ENCODE data around the gene SIM2. TPM values are rescaled to one million over a fixed set of nuclear protein-coding genes. Genes with fewer than 3 reads are reported as not detected.

Gene SIM2
- polyA plus RNA-seq, 4 donors: 0.04 to 0.28 TPM; not detected in 2

DNA sequence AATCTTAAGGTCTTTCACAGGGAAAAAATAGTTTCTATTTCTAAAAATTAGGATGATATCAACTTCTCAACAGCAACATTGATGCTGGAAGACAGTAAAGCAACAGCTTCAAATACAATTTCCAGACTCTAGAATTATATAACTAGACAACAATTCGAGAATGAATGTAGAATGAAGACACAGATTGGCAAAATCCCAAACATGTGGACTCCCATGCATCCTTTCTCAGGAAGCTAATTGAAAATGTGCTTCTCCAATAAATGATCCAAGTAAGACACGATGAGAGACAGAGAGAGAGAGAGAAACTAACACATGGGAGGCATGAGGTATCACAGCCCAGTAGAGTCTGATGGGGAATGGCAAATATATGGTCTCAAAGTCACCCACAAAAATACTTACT lies 21.5 kb upstream of the SIM2 start:
- DNase-seq (no peak), FAIRE-seq (no peak)
- no peak overlapping the region for H3K27ac ChIP-seq (ENCODE audit: low read depth in 1 of 3, low read length in 2 of 3)
- no peaks in the 10 kb centered on the region for H3K4me1 ChIP-seq (ENCODE audit: control insufficient read depth in 3 of 3, insufficient read depth in 2 of 3, low read depth in 1 of 3, low read length in 2 of 3)
- H3K27me3 ChIP-seq (ENCODE audit: control insufficient read depth in 3 of 3, insufficient read depth in 3 of 3, low read length in 3 of 3): peaks cover 0 to 13% (median 7%) of the 10 kb centered on the region in 3 donors
- peaks cover 3 to 13% of the 10 kb centered on the region in 2 donors for H3K9me3 ChIP-seq (ENCODE audit: control insufficient read depth in 2 of 2, insufficient read depth in 1 of 2, low read depth in 1 of 2, low read length in 1 of 2)
- H3K36me3 ChIP-seq (ENCODE audit: control insufficient read depth in 3 of 3, insufficient read depth in 2 of 3, low read depth in 1 of 3, low read length in 3 of 3): no peaks in the 10 kb centered on the region
- WGBS, 3 donors: 52 to 63% (median 54%) methylated on average over 2 of the region's 2 CpGs
- no peak overlapping the region for H3K4me3 ChIP-seq (ENCODE audit: low read depth in 1 of 3, low read length in 3 of 3)

DNA sequence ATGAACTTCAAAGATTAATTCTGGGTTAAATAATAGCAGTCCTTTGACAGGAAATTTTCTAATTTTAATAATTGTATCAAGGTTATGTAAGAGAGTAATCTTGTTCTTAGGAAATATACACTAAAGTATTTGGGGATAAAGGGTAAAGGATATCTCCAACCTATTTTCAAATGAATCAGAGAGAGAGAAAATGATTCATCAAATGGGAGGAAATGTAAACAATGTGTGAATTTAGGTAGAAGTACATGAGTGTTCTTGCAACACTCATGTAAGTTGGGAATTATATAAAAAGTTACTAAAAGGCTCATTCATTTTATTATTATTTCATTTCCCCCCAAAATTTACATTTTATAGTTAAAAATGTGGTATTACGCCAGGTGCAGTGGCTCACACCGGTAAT lies 20.4 kb upstream of the SIM2 start:
- no peak overlapping the region for H3K4me3 ChIP-seq (ENCODE audit: low read depth in 1 of 3, low read length in 3 of 3)
- H3K4me1 ChIP-seq (ENCODE audit: control insufficient read depth in 3 of 3, insufficient read depth in 2 of 3, low read depth in 1 of 3, low read length in 2 of 3): no peaks in the 10 kb centered on the region
- no peak overlapping the region for H3K27ac ChIP-seq (ENCODE audit: low read depth in 1 of 3, low read length in 2 of 3)
- peaks cover 0 to 16% (median 9%) of the 10 kb centered on the region in 3 donors for H3K27me3 ChIP-seq (ENCODE audit: control insufficient read depth in 3 of 3, insufficient read depth in 3 of 3, low read length in 3 of 3)
- peaks cover 3 to 13% of the 10 kb centered on the region in 2 donors for H3K9me3 ChIP-seq (ENCODE audit: control insufficient read depth in 2 of 2, insufficient read depth in 1 of 2, low read depth in 1 of 2, low read length in 1 of 2)
- no peak for DNase-seq
- WGBS, 3 donors: 91 to 98% (median 97%) methylated on average over 2 of the region's 2 CpGs
- no peak for FAIRE-seq
- H3K36me3 ChIP-seq (ENCODE audit: control insufficient read depth in 3 of 3, insufficient read depth in 2 of 3, low read depth in 1 of 3, low read length in 3 of 3): no peaks in the 10 kb centered on the region

DNA sequence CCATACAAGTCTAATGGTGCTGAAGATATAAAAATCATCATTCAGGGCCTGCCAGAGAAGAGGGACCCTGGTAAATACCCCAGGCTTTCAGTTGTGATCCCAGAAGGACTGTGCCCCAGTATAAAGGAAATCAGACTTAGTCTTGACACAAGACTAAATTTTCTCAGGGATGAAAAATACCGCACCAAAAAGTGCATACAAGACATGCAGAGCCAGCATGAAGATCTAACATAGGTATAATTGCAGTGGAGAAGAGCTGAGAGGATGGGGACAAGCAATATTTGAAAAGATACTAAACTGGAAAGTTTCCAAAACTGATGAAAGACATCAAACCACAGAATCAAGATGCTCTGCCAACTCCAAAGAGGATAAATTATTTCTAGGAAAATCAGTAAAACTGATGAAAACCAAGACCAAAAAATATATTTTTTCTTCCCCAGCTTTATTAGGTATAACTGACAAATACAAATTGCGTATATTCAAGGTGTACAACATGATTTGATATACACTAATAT lies 17.7 kb upstream of the SIM2 start:
- H3K4me1 ChIP-seq (ENCODE audit: control insufficient read depth in 3 of 3, insufficient read depth in 2 of 3, low read depth in 1 of 3, low read length in 2 of 3): no peaks in the 10 kb centered on the region
- H3K27ac ChIP-seq (ENCODE audit: low read depth in 1 of 3, low read length in 2 of 3): no peak overlapping the region
- no peak for DNase-seq
- H3K27me3 ChIP-seq (ENCODE audit: control insufficient read depth in 3 of 3, insufficient read depth in 3 of 3, low read length in 3 of 3): peaks cover 0 to 26% (median 11%) of the 10 kb centered on the region in 3 donors
- peaks cover 3 to 13% of the 10 kb centered on the region in 2 donors for H3K9me3 ChIP-seq (ENCODE audit: control insufficient read depth in 2 of 2, insufficient read depth in 1 of 2, low read depth in 1 of 2, low read length in 1 of 2)
- no peak for FAIRE-seq
- H3K36me3 ChIP-seq (ENCODE audit: control insufficient read depth in 3 of 3, insufficient read depth in 2 of 3, low read depth in 1 of 3, low read length in 3 of 3): no peaks in the 10 kb centered on the region
- 83 to 97% (median 95%) methylated on average over 2 of the region's 2 CpGs for WGBS, 3 donors
- no peak overlapping the region for H3K4me3 ChIP-seq (ENCODE audit: low read depth in 1 of 3, low read length in 3 of 3)

DNA sequence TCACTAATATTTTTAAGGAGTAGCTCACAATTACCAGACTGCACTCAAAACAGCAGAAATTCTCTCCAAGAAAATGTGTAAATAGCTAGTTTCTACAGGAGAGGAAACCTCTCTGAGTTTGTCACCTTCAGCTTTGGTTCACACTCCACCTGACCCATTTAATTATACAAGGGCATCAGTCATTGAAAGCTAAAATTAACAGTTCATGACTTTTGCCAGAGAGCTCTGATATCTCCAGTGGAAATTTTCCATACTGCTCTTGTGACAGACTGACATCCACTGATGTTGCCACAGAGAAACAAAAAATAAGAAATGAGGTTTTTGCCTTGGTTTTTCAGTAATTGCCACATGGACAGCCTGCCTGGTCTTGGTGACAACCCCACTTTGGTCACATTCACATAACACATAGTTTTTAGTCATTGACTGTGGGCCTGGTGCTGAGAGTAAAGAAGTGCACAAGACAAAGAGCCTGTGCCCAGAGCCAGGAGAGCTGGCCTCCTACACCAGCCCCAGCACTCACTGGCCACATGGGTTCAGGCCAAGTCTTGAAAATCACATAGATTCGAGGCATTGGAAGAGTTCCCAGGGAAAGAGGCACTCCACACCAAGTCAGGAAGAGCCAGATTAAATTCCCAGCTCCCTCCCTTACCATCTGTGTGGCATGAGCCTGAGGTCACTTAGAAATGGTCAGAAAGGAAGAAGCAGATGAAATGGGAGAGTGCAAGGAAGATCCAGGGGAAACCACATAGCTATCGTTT lies 13.8 kb upstream of the SIM2 start:
- no peaks in the 10 kb centered on the region for H3K4me1 ChIP-seq (ENCODE audit: control insufficient read depth in 3 of 3, insufficient read depth in 2 of 3, low read depth in 1 of 3, low read length in 2 of 3)
- peaks cover 0 to 36% (median 20%) of the 10 kb centered on the region in 3 donors for H3K27me3 ChIP-seq (ENCODE audit: control insufficient read depth in 3 of 3, insufficient read depth in 3 of 3, low read length in 3 of 3)
- DNase-seq (no peak), FAIRE-seq (no peak)
- no peak overlapping the region for H3K27ac ChIP-seq (ENCODE audit: low read depth in 1 of 3, low read length in 2 of 3)
- H3K9me3 ChIP-seq (ENCODE audit: control insufficient read depth in 2 of 2, insufficient read depth in 1 of 2, low read depth in 1 of 2, low read length in 1 of 2): peaks cover 1 to 11% of the 10 kb centered on the region in 2 donors
- no peak overlapping the region for H3K4me3 ChIP-seq (ENCODE audit: low read depth in 1 of 3, low read length in 3 of 3)
- WGBS, 3 donors: 32 to 49% (median 45%) methylated on average over 2 of the region's 2 CpGs
- H3K36me3 ChIP-seq (ENCODE audit: control insufficient read depth in 3 of 3, insufficient read depth in 2 of 3, low read depth in 1 of 3, low read length in 3 of 3): no peaks in the 10 kb centered on the region

DNA sequence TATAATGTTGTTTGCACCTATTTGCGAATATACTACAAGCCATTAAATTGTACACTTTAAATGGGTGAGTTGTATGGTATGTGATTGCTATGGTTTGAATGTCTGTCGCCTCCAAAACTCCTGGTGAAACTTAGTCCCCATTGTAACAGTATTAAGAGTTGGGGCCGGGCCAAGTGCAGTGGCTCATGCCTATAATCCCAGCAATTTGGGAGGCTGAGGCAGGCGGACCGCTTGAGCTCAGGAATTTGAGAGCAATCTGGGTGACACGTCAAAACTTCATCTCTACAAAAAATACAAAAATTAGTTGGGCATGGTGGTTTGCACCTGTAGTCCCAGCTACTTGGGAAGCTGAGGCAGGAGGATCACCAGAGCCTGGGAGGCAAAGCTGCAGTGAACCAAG lies 12.0 kb upstream of the SIM2 start:
- H3K27ac ChIP-seq (ENCODE audit: low read depth in 1 of 3, low read length in 2 of 3): no peak overlapping the region
- H3K4me1 ChIP-seq (ENCODE audit: control insufficient read depth in 3 of 3, insufficient read depth in 2 of 3, low read depth in 1 of 3, low read length in 2 of 3): no peaks in the 10 kb centered on the region
- no peaks in the 10 kb centered on the region for H3K36me3 ChIP-seq (ENCODE audit: control insufficient read depth in 3 of 3, insufficient read depth in 2 of 3, low read depth in 1 of 3, low read length in 3 of 3)
- 84 to 89% (median 86%) methylated on average over 6 of the region's 6 CpGs for WGBS, 3 donors
- FAIRE-seq (no peak), DNase-seq (no peak)
- H3K4me3 ChIP-seq (ENCODE audit: low read depth in 1 of 3, low read length in 3 of 3): no peak overlapping the region
- peaks cover 0 to 48% (median 27%) of the 10 kb centered on the region in 3 donors for H3K27me3 ChIP-seq (ENCODE audit: control insufficient read depth in 3 of 3, insufficient read depth in 3 of 3, low read length in 3 of 3)
- no peaks in the 10 kb centered on the region for H3K9me3 ChIP-seq (ENCODE audit: control insufficient read depth in 2 of 2, insufficient read depth in 1 of 2, low read depth in 1 of 2, low read length in 1 of 2)

DNA sequence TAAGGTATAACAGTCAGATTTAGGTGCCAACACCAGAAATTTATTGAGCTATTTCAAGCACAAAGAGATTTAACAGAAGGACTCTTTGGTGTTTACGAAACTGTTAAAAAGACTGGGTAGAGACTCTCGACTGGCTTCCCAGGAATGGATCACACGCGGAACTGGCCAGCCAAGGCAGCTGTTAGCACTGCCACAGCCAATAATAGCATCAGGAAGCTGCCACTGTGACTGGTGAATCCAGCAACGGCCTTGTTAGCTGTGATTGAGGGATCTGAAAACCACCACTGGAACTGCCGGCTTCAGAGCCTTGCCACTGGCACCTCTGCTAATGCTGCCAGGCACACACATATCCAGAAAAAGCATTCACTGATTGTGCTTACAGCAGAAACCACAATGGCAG lies 10.6 kb upstream of the SIM2 start:
- DNase-seq (no peak), FAIRE-seq (no peak)
- Histone ChIP-seq H3K4me3 (ENCODE audit: low read depth in 1 of 3, low read length in 3 of 3) (no peak overlapping the region), H3K36me3 (ENCODE audit: control insufficient read depth in 3 of 3, insufficient read depth in 2 of 3, low read depth in 1 of 3, low read length in 3 of 3) (no peaks in the 10 kb centered on the region), H3K4me1 (ENCODE audit: control insufficient read depth in 3 of 3, insufficient read depth in 2 of 3, low read depth in 1 of 3, low read length in 2 of 3) (no peaks in the 10 kb centered on the region), H3K9me3 (ENCODE audit: control insufficient read depth in 2 of 2, insufficient read depth in 1 of 2, low read depth in 1 of 2, low read length in 1 of 2) (no peaks in the 10 kb centered on the region), H3K27me3 (ENCODE audit: control insufficient read depth in 3 of 3, insufficient read depth in 3 of 3, low read length in 3 of 3) (peaks cover 0 to 59% (median 39%) of the 10 kb centered on the region in 3 donors), H3K27ac (ENCODE audit: low read depth in 1 of 3, low read length in 2 of 3) (no peak overlapping the region)
- 59 to 66% (median 64%) methylated on average over 6 of the region's 6 CpGs for WGBS, 3 donors

DNA sequence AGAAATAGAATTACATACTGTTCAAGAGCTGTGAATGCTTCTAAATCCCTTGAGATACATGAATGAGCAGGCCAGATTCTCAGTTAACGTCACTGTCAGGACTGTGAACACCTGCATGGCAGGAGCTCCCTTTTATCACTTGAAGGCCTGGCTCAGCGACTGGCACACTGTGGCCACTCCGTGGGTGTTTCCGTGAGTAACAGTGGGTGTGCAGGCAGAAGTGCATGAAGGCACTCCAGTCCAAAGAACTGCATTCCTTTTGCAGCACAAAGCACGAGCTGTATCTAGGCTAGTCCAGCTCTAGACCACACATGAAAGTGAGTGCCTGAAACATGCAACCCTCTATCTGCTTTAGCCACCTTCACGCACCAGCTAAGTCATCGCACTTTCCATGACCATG lies 9.6 kb upstream of the SIM2 start:
- Histone ChIP-seq H3K4me3 (ENCODE audit: low read depth in 1 of 3, low read length in 3 of 3) (no peak overlapping the region), H3K9me3 (ENCODE audit: control insufficient read depth in 2 of 2, insufficient read depth in 1 of 2, low read depth in 1 of 2, low read length in 1 of 2) (no peaks in the 10 kb centered on the region), H3K27ac (ENCODE audit: low read depth in 1 of 3, low read length in 2 of 3) (no peak overlapping the region), H3K36me3 (ENCODE audit: control insufficient read depth in 3 of 3, insufficient read depth in 2 of 3, low read depth in 1 of 3, low read length in 3 of 3) (no peaks in the 10 kb centered on the region), H3K27me3 (ENCODE audit: control insufficient read depth in 3 of 3, insufficient read depth in 3 of 3, low read length in 3 of 3) (peaks cover 0 to 69% (median 42%) of the 10 kb centered on the region in 3 donors), H3K4me1 (ENCODE audit: control insufficient read depth in 3 of 3, insufficient read depth in 2 of 3, low read depth in 1 of 3, low read length in 2 of 3) (no peaks in the 10 kb centered on the region)
- DNase-seq (no peak), FAIRE-seq (no peak)
- WGBS, 3 donors: 67 to 76% (median 69%) methylated on average over 7 of the region's 7 CpGs

DNA sequence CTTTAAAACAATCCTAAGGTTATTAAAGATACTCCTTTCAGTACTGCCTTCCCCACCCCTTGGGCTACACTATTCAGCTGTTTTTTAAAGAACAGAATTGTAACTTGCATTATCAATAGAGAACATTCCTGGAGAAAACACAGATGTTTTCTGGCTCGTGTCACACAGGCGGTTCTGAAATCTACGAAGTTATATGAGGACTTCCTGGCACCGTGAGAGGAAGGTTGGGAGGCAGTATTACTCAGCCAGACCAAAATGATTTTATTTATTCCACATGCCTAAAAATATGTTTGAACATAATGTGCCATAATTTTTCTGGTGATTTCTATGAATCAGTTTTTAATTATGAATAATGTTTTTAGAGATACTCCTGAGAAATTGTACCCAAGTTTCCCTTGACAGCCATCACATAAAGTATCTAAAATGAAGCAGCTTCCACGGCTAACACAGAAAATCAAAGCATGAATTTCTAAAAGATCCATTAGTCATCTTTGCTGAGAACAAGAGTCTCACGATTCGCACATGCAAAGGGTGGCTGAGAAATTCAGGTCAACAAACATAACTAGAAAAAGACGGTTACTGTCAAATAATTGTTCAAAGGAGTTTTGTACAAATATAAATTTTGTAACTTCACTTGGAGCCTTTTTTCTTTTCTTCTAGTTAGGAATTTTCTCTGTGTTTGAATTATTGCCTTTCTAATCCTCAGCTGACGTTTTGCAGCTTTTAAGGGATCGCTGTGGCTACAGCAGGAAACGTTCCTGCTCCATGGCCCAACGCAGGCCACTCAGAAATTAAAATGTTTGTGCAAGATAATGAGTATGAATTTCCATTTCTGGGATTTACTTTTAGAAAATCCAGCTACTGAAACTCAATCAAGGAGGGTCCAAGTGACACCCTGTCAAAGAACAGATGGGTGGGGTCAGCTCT lies 8.0 kb upstream of the SIM2 start:
- Histone ChIP-seq H3K27ac (ENCODE audit: low read depth in 1 of 3, low read length in 2 of 3) (no peak overlapping the region), H3K4me1 (ENCODE audit: control insufficient read depth in 3 of 3, insufficient read depth in 2 of 3, low read depth in 1 of 3, low read length in 2 of 3) (no peaks in the 10 kb centered on the region), H3K9me3 (ENCODE audit: control insufficient read depth in 2 of 2, insufficient read depth in 1 of 2, low read depth in 1 of 2, low read length in 1 of 2) (no peaks in the 10 kb centered on the region), H3K4me3 (ENCODE audit: low read depth in 1 of 3, low read length in 3 of 3) (no peak overlapping the region), H3K36me3 (ENCODE audit: control insufficient read depth in 3 of 3, insufficient read depth in 2 of 3, low read depth in 1 of 3, low read length in 3 of 3) (no peaks in the 10 kb centered on the region), H3K27me3 (ENCODE audit: control insufficient read depth in 3 of 3, insufficient read depth in 3 of 3, low read length in 3 of 3) (peaks cover 0 to 75% (median 52%) of the 10 kb centered on the region in 3 donors)
- 8 to 23% (median 18%) methylated on average over 12 of the region's 12 CpGs for WGBS, 3 donors
- DNase-seq (peak in 1 of 2 donors; percentile 3), FAIRE-seq (no peak)
